Astrocyte of the cerebellum (primary cell): ENCODE measurements around the gene KIRREL3.
A peak's percentile ranks its signal among the peaks of the same experiment; 100 is the strongest.

Source experiments
- DNase-seq: peaks from one replicate; pipeline ENCODE4 v3.0.0-alpha.2; 2011; ENCODE audit warnings: low read depth
- H3K4me3 ChIP-seq: 2 replicates; pipeline ENCODE4 v1.5.1; 2011; ENCODE audit warnings: mild to moderate bottlenecking, low read depth, low read length, moderate library complexity
- CTCF ChIP-seq: IDR thresholded peaks from 2 replicates; pipeline ENCODE4 v1.5.1; 2012; ENCODE audit warnings: low read length, low read depth, moderate library complexity, mild to moderate bottlenecking; ENCODE audit errors: missing control alignments
- in situ Hi-C: cut with HindIII; loops from 2 replicates; pipeline ENCODE4 v1.10.0; 2017; ENCODE audit warnings: low sequenced_read_pairs

Gene KIRREL3

GRCh38 chr11:126917531-126918204 lies 82.9 kb downstream of the KIRREL3 start:
- no peak overlapping the region for H3K4me3 ChIP-seq
- peak; percentile 96 for DNase-seq
- TF ChIP-seq CTCF, result no peak

DNA sequence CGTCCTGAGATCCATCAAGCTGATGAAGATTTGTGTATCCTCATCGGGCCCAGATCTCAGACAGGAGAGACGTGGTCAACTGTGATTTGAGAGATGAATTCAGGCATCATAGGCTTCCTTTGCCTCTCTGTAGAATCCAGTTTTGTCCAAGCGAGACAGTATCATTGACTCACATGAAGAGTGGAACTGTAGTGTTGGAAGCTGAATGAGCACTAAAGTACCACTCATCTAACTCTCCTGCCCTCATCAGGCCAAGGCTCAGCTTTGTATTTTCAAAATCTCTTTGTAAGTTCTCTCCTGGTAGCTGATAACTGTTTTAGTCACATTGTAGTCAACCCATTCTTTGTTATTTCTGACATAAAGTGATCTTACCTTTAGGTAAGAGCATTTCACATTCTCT lies 85.1 kb downstream of the KIRREL3 start:
- no peak for DNase-seq
- no peak for TF ChIP-seq CTCF
- in situ Hi-C loops, result no loop called here
- no peak overlapping the region for H3K4me3 ChIP-seq

More at GRCh38 chr11:126917531-126918204, 82.9 kb downstream of the KIRREL3 start:
- in situ Hi-C loops, result no loop called here

- no peak for TF ChIP-seq CTCF
- no peak overlapping the region for H3K4me3 ChIP-seq
- peak; percentile 19 for DNase-seq
- in situ Hi-C loops, result no loop called here
These were observed 85.6 kb downstream of the KIRREL3 start for GRCh38 chr11:126914941-126915340.

GRCh38 chr11:126914166-126914565 lies 86.4 kb downstream of the KIRREL3 start:
- H3K4me3 ChIP-seq, result no peak overlapping the region
- no peak for DNase-seq
- no peak for TF ChIP-seq CTCF
- in situ Hi-C loops, result no loop called here

DNA sequence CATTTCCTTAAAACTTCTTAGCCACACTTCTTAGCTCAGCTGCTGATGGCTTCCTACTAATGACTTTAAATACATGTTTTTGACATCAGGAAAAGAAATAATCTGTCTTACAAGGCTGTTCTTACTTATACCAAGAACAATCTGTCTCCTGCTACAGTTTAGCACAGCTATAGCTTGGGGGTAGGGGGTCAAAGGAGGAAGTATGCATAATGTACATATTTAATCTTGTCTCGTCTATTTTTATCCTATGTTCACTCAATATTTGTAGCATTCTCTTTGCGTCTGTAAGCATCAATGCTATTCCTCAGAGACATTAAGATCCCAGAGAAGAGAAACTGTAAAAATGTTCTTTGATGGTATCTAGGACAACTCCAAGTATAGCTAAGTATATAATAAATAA lies 96.0 kb downstream of the KIRREL3 start:
- no peak for DNase-seq
- in situ Hi-C loops, result no loop called here
- H3K4me3 ChIP-seq, result no peak overlapping the region
- no peak for TF ChIP-seq CTCF

DNA sequence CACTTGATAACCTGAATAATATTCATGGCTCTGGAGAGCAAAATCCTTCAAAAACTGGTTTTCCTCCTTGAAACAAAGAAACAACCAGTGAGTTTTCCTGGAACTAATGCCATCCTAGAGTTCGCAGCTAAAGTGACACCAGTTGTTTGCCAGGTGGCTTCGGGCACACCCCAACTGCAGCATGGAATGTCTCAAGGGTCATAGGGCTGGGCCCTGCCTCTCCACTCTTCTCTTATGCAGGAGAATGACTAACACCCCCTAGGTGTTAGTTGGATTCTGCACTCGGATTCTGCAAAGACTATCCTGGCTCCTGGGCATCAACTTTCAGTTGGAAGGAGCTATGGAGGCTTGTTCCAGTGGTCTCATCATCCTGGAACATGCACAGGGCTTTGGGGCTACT lies 98.8 kb downstream of the KIRREL3 start:
- TF ChIP-seq CTCF, result no peak
- in situ Hi-C loops, result no loop called here
- DNase-seq, result no peak
- no peak overlapping the region for H3K4me3 ChIP-seq
